HG02884 (cell line): ENCODE data around the gene NHLRC2.

ENCODE experiments used
- ATAC-seq: cut with Tn5 transposase; IDR thresholded peaks from one replicate; pipeline ENCODE4 v1.9.1; 2021; ENCODE audit warnings: mild to moderate bottlenecking, moderate library complexity; ENCODE audit not compliant: unreplicated experiment

NHLRC2 gene

DNA sequence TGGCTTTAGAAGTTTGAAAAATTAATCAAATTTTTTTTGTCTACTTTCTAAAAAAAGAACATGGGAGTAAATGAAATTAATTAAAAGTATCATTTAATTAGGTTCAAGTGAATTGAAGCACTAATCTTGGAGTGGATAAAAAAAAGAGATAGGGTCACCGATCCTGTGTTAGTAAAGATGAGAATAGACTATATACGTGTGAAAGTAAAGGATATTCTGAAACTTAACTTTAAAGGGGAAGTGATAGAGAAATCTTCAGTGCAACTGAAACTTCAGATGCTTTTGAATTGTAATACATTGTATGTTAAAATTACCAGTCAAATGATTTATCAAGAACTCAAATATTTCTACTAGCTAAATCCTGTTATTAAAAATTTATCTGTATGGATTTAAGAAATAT lies 4.8 kb downstream of the NHLRC2 start:
- ATAC-seq = peak; percentile 42

DNA sequence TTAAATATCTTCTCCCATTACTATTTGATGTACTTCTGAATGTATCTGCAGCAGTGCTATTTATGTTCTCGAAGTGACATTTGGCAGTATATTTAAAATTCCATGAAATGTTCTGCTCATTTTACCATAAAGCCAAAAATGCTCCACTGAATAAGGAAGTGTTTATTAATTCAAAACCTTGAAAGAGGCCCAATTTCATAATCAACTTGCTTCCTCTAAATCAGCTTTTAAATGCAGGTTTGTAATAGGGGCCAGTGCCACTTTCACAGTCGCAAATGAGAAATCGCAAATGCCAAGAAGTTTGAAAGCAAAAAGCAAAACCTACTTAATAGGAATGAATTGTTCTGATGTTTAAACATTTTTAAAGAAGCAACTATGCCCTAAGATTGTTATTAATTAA lies 11.4 kb downstream of the NHLRC2 start:
- no peak for ATAC-seq

DNA sequence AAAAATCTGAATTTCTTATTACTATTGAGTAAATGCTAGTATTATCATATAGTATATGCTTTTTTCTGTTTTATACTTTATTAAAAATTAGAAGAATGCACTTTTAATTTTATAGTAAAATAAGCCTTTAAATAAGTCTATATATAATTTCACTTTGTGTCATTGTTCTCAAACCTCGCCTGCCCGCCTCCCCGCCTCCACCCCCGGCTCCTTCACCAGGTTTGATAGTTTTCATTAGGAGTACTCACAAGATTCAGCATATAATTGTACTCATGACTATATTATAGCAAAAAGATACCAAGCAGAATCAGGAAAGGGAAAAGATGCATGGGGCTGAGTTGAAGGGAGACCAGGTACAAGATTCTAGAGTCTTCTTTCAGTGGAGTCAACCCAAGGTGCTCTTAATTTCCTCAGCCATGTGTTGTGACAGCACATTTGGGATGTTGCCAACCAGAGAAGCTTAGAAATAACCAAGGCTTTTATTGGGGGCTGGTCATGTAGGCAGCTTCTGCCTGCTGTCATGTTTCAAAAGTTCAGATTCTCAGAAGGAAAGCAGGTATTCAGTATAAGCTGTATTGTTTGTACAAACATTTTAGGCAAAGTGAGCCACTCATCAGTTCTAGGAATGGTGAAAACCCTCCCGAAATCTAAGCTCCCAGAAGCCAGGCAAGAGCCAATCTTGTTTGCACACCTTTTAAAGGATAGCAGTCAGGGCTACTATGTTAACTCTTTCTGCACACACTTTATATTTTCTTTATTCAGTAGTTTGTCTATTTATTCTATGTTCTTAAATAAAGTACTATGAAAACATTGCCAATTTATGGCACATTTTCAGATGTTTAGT lies 12.3 kb downstream of the NHLRC2 start:
- no peak for ATAC-seq

DNA sequence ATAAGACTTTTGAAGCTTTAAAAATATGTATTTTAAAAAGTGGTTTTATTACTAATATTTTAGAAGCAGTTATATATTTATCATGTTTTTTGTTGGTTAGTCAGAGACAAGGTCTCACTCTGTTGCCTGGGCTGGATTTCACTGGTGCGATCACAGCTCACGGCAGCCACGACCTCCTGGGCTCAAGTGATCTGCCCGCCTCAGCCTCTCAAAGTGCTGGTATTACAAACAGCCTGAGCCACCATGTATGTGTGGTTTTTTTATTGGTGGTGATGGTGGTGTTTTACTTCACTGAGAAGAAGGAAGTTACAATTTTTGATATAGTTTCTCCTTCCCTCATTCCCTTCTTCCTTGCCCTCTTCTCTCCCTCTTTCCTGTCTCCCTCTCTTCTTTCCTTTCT lies 13.4 kb downstream of the NHLRC2 start:
- no peak for ATAC-seq

DNA sequence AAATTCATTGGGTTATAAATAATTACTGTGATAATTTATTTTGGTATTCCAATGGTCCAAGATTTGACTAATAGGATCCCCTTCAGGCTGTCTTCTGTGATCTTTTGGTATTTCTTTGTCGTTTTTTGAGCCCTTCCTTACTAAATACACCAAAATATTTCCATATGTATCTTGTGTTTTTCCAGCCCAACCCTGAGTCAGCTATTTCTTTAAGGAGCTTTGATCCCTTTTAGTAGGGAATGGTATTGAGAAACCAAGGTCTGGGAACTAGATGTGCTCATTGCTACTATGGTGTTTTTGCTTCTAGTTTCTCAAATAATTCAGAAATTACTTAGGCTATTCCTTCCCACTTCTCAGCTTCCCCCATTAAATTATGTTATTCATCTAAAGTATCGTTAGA lies 15.3 kb downstream of the NHLRC2 start:
- no peak for ATAC-seq

DNA sequence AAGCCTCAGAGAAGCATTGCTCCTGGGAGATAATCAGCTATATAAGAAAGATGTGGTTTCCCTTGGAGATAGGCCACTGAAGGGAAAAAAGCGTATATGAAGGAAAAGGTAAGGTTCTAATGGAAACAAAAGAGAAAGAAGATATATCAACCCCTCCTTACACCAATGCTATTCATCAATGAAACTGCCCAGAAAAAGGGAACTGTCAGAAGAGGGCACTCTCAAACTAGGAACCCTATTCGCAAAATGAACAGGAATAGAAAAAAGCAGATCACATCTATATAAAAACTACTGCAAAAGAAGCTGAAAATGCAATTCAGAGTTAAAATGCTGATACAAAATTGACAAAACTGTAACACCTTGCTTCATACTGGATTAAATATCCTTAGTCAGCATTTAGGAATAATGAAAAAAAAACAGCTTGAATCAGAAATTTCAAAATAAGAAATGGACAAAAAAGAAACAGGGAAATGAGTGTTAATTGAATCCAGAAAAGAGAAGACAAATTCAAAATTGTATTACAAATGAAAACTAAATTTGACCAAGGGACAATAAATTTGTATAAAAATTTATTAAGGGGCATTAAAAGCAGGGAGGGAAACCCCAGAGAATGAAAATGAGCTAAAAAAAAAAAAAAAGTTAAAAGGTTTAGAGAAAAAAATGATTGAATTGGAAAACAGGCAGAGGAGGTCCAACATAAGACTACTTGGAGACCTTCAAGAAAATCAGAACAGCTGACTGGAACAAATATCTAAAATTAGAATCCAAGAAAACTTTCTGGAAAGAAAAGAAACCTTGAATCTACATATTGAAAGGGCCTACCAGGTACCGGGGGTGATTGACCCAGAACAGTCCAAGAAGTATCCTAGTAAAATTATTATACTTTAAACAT lies 17.9 kb downstream of the NHLRC2 start:
- ATAC-seq = no peak

DNA sequence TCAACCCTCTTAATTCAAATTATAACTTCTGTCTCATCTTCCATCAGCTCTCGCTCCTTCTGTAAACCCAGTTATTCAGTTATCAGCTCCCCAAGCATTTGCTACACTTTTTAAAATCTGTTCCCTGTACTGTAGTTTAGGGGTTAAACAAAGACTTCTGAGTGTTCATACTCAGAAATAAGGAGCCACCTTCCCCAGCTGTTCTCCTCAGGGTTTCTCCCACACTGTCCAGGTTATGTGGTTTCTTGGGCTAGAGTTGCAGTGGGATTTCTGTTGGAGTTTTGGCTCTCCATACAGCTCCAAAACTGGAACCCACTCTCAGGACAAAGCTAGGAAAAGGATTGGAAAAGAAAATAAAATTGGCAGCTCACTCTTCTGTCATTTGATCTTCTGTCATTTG lies 20.8 kb downstream of the NHLRC2 start:
- no peak for ATAC-seq

DNA sequence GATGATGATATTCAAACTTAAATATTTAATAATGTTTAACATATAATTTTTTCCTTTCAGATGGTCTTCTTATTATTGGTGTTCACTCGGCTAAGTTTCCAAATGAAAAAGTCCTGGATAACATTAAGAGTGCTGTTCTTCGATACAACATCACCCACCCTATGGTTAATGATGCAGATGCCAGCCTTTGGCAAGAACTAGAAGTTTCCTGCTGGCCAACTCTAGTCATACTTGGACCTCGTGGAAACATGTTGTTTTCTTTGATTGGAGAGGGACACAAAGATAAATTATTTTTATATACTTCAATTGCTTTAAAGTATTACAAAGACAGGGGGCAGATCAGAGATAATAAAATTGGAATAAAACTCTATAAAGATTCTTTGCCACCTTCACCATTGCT lies 22.0 kb downstream of the NHLRC2 start:
- ATAC-seq = no peak

DNA sequence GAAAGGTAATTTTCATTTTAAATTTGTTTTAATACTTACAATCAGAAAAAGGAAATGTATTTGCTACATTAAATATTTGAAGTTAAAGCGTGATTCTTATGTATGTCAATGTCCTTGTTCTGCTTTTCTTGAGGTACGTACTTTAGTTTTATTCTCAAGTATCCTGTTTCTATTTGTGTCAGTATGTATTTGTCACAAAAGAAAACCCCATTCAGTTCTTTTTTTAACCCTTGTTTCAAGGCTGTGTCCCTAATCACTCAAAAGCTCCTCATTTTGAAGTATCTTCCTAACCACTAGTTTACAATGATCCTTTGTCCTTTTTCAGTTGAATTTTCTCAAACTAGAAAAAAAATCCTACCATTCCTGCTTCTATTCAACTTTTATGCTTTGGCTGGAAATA lies 25.2 kb downstream of the NHLRC2 start:
- ATAC-seq = peak; percentile 89

DNA sequence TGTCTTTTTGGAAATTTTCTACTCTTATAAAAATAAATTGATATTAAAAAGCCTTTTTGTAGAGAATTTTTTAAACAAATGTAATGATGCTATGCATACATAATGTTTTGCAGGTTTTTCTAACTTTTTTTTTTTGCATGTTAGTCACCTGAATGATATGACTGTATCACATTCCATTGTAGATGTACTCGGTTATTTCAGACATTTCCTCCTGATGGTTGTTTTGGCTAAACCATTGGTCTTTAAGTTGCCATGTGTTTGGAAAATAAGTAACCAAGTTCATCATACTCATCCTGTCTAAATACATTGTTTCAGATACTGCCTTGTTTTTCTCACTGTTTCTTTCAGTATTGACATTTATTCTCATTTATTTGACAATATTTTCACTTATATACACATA lies 25.8 kb downstream of the NHLRC2 start:
- ATAC-seq = peak; percentile 4

DNA sequence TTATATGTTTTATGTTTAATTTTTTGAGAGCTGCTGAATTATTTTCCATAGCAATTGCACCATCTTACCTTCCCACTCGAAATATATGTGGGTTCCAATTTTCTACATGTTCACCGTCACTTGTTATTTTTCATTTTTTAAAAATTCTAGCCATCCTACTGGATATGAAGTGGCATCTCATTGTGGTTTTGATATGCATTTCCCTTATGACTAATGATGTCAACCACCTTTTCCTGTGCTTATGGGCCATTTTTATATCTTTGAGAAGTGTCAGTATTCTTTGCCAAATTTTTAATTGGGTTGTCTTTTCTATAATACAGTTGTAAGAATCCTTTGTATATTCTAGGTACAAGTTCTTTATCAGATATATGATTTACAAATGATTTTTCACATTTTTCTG lies 27.8 kb downstream of the NHLRC2 start:
- ATAC-seq = no peak

DNA sequence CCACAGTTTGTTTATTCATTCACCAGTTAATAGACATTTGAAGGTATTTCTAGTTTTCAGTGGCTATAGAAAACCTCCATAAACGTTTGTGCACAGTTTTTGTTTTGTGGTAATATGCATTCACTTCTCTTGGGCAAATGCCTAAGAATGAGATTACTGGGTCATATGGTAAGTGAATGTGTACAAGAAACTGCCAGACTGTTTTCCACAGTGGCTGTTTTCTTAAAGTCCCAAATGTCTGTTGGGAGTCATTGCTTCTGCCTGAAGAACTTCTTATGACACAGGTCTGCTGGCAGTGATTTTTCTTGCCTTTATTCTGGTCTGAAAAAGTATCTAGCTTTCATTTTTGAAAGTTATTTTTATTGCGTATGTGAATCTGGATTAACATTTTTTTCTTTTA lies 35.5 kb downstream of the NHLRC2 start:
- ATAC-seq = no peak

DNA sequence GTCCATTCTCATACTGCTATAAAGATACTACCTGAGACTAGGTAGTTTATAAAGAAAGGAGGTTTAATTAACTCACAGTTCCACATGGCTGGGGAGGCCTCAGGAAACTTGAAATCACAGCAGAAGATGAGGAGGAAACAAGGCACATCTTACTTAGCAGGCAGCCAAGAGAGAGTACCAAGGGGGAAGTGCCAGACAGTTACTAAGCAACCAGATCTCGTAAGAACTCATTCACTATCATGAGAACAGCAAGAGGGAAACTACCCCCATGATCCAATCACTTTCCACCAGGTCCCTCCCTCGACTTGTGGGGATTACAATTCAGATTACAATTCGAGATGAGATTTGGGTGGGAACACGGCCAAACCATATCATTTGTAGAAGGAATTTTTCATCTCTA lies 36.3 kb downstream of the NHLRC2 start:
- no peak for ATAC-seq

DNA sequence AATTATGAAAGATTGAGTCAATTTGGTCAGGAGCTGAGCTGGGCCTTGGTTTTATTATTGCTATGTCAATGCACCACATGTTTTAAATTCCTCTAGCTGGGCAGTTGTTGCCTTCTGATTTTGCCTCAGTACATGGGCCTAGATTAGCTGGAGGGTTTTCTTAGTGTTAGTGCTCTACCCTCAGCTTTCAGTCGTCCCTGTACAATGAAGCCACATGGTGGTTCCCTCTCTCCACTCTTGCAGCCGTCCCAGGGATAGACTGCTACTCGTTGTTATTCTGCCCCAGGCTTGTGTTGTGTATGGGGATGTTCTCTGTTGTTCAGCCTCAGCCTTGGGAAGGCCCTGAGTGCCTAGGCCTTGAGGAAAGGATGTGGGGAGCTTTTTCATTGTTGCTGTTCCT lies 37.0 kb downstream of the NHLRC2 start:
- no peak for ATAC-seq

DNA sequence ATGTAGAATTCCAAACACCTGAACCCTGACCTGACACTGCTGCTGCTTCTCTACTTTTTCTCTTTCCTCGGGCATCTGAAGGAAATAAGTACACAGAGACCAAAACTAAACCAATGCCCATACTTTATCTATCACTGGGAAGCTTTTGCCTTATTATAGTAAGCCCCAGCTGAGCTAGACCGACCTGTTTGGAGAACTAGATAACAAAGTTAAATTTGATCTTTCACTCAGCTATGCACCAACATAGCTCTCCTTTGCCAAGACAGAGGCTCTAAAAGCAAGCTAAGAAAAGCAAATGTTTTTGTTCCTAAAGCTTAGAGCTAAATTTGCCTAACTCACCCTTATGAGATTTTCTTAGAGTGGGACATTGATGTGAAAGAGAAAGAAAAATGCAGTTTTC lies 39.1 kb downstream of the NHLRC2 start:
- no peak for ATAC-seq

DNA sequence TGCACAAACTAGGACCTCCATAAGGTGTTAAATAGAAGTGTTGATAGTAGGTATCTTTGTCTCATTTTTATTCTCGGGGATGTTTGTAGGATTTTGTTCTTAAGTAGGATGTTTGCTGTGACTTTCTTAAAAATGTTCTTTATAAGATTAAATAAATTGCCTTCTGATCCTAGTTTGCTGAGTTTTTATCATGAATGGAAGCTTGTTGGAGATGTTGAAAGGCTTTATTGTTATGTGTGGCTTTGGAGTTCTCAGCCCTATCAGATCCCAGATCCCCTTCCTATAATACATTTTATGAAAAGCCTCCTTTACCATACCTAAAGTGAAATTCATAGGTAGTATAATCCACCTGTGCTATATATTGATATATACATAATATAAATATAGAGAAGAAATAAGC lies 40.1 kb downstream of the NHLRC2 start:
- no peak for ATAC-seq

DNA sequence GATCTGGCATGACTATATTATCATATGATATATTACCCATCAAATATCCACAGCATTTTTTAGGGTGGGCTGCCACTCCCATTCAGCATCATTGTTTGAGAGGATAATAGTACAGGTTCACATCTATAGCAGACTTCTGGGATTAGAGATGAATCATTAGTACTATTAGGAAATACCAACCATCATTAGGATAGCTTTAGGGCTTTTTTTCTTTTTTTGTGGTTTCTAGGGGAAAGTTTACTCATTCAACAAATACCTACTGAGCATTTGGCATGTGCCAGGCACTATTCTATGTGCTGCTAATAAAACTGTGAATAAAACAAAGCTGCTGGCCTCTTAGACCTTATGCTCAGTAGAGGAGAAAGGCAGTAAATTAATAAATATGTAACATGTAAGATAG lies 40.6 kb downstream of the NHLRC2 start:
- no peak for ATAC-seq

DNA sequence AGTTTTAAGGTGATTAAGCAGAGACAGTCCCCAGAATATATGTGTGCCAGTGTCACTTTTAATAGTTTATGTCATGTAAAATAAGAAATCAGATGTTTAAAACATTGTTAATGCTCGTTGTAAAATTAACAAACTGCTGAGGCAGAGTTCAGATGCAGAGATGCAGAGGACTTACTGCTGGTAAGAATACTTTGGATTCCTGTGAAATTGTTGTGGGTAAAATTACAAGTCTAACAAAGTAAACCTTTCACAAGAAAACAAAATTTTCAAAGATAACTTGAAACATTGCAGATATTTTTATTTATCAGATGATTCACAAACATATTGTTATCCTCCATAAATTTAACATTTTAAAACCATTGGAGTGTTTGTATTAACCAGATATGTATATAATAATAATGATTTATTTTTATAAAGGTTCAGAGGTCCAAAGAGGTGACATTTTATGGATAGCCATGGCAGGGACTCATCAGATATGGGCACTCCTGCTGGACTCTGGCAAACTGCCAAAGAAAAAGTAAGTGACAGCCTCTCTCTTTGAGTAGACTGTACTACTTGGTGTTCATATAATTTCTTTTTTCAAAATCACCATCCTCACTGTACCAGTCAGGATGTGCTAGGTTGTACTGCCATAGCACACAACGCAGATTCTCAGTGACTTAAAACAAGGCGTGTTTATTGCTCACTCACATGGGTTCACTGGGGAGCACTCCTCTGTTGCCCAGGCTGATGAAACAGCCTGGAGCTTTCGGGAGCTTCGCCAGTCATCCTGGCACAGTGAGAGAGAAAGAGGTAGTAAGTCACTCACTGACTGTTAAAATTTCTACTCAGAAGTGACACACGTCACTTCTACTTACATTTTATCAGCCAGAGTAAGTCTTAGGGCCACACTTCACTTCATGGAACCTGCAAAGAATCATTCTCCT lies 43.5 kb downstream of the NHLRC2 start:
- no peak for ATAC-seq

DNA sequence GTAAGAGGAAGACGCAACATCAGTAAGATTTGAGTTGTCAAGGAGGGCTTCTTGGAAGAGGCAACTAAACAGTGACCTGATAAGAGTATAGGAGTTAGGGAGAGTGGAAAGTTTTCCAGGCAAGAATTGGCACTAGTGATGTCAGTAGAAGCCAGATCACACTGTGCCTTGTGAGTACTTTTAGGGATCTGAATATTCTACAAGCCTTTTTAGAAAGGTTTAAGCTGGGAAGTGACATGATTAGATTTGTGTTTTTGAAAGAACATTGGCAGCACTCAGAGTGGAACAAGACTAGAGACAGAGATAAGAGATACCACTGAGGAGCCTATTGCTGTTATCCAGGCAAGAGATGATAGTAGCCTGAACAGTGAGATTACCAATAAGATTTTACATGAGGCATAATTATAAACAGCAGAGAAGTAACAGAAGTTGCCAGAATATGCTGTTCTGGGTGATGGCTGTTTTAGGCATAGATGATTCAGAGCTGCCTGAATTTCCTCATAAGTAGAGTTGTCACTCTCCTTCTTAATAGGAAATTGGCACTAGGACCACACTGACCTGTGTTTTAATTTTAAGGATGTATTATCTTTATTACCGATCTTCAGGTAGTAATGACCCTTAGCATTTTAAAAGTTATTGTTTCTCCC lies 45.6 kb downstream of the NHLRC2 start:
- no peak for ATAC-seq

DNA sequence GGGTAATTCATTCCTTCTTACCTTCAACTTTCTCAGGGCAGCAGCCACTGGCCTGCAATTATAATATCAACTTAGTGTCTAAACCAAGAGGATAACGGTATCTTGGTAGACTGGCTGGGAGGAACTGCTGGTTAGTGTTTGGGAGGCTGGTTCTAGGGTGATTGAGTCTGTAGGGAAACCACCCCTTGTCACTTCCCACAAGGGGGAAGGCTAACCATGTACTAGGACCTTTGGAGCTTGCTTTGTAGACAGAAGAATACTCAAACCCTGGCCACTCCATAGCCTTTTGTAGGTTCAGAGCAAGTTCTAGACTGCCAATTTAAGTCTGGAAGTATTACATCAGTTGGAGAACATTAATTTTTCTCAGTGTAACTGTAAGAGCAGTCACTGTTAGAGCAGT lies 51.3 kb downstream of the NHLRC2 start:
- no peak for ATAC-seq

DNA sequence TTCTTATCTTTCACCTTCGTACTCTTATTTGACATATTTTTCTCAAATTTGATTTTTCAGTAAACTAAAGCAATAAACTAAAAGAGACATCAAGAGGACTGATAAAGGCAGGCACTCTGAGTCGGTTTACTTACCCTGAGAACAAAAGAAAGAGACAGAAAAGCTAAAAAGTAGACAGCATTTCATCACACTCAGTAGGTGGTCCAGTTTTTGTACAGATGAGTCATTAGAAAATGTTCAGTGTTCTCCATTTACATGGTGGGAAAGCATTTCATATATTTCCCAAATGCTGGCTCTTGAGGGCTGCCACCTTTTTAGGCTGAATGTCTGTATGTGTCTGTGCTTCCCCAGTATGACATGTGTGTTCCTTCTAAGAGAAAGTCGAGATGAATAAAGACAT lies 52.7 kb downstream of the NHLRC2 start:
- ATAC-seq = no peak
